ENCODE results near the gene UMODL1. TPM values are rescaled to one million over a fixed set of nuclear protein-coding genes. Genes with fewer than 3 reads are reported as not detected.

UMODL1 gene
- total RNA-seq, 1 experiment from 2014 or later, result not detected

- no peak overlapping the region for H2AFZ ChIP-seq (ENCODE audit: low read length)
- H3K4me1 Mint-ChIP-seq, result peaks cover 16 to 17% of the 10 kb centered on the region in 2 experiments
- DNase-seq, result no peak
- H3K27ac Mint-ChIP-seq, result no peak overlapping the region
- no peak overlapping the region for H3T11ph ChIP-seq (ENCODE audit: low read length)
- no peak overlapping the region for H2AK5ac ChIP-seq (ENCODE audit: insufficient read length, low read length)
- peaks cover 11% of the 10 kb centered on the region for H3K27me3 Mint-ChIP-seq (ENCODE audit: low read depth)
- H4K8ac ChIP-seq (replicated peaks; ENCODE audit: insufficient read length, low read depth, low read length), result no peak overlapping the region
- no peak overlapping the region for H3K23ac ChIP-seq (ENCODE audit: insufficient read length, low read depth, low read length)
- H2BK15ac ChIP-seq (ENCODE audit: low read depth, low read length), result no peak overlapping the region
- H4K20me1 ChIP-seq (ENCODE audit: control insufficient read depth, insufficient read depth, insufficient read length), result no peaks in the 10 kb centered on the region
- no peaks in the 10 kb centered on the region for H3K79me2 ChIP-seq (ENCODE audit: insufficient read depth, low read length)
- no peaks in the 10 kb centered on the region for H3K4me1 ChIP-seq (ENCODE audit: insufficient read depth, low read length)
- H3K18ac ChIP-seq (ENCODE audit: insufficient read length, low read depth, low read length), result no peak overlapping the region
- H2BK5ac ChIP-seq (ENCODE audit: insufficient read length, low read length), result no peak overlapping the region
- no peaks in the 10 kb centered on the region for H3K79me1 ChIP-seq (ENCODE audit: insufficient read depth, low read depth, low read length, poor library complexity, severe bottlenecking)
- no peak overlapping the region for H3K27ac ChIP-seq (ENCODE audit: insufficient read length, low read depth, low read length)
- H3K4ac ChIP-seq (ENCODE audit: low read depth, low read length), result no peak overlapping the region
- no peaks in the 10 kb centered on the region for H3K23me2 ChIP-seq (ENCODE audit: insufficient read length, low read depth, low read length, poor library complexity, severe bottlenecking)
- H3K4me3 Mint-ChIP-seq, result no peak overlapping the region
- H2BK120ac ChIP-seq (ENCODE audit: low read depth, low read length, poor library complexity, severe bottlenecking), result no peak overlapping the region
- H4K91ac ChIP-seq (ENCODE audit: insufficient read length, low read depth, low read length), result no peak overlapping the region
- H2BK20ac ChIP-seq (ENCODE audit: low read depth, low read length, poor library complexity, severe bottlenecking), result no peak overlapping the region
- H4K5ac ChIP-seq (ENCODE audit: insufficient read length, low read depth, low read length), result no peak overlapping the region
- H3K36me3 Mint-ChIP-seq (ENCODE audit: insufficient read depth in 1 of 3, low read depth in 3 of 3), result no peaks in the 10 kb centered on the region
- TF ChIP-seq, protein P1, sequence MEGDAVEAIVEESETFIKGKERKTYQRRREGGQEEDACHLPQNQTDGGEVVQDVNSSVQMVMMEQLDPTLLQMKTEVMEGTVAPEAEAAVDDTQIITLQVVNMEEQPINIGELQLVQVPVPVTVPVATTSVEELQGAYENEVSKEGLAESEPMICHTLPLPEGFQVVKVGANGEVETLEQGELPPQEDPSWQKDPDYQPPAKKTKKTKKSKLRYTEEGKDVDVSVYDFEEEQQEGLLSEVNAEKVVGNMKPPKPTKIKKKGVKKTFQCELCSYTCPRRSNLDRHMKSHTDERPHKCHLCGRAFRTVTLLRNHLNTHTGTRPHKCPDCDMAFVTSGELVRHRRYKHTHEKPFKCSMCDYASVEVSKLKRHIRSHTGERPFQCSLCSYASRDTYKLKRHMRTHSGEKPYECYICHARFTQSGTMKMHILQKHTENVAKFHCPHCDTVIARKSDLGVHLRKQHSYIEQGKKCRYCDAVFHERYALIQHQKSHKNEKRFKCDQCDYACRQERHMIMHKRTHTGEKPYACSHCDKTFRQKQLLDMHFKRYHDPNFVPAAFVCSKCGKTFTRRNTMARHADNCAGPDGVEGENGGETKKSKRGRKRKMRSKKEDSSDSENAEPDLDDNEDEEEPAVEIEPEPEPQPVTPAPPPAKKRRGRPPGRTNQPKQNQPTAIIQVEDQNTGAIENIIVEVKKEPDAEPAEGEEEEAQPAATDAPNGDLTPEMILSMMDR (conservative IDR thresholded peaks at IDR 0.05), result no peak
- no CpG with 5 or more reads among the region's 3 CpGs for WGBS (ENCODE audit: extremely low coverage, insufficient read length, low lambda C conversion rate)
- H3K56ac ChIP-seq (ENCODE audit: insufficient read length, low read depth, low read length), result no peak overlapping the region
- no peak overlapping the region for H3K4me2 ChIP-seq (ENCODE audit: insufficient read depth, insufficient read length, low read length)
- no peaks in the 10 kb centered on the region for H3K27me3 ChIP-seq (ENCODE audit: insufficient read depth, low read length)
- H3K9me3 Mint-ChIP-seq, result no peaks in the 10 kb centered on the region
- H2BK12ac ChIP-seq (ENCODE audit: insufficient read length, low read depth, low read length), result no peak overlapping the region
- H3K9ac ChIP-seq (ENCODE audit: extremely low read depth, insufficient read length, low read length), result no peak overlapping the region
- no peaks in the 10 kb centered on the region for H3K9me3 ChIP-seq (ENCODE audit: control insufficient read depth, low read depth, low read length)
- no peak overlapping the region for H3K14ac ChIP-seq (ENCODE audit: insufficient read depth, low read length)
These were observed 1.8 kb upstream of the UMODL1 start for GRCh38 chr21:42069327-42069726.
